ENCODE results near the gene SPEN.

DNA sequence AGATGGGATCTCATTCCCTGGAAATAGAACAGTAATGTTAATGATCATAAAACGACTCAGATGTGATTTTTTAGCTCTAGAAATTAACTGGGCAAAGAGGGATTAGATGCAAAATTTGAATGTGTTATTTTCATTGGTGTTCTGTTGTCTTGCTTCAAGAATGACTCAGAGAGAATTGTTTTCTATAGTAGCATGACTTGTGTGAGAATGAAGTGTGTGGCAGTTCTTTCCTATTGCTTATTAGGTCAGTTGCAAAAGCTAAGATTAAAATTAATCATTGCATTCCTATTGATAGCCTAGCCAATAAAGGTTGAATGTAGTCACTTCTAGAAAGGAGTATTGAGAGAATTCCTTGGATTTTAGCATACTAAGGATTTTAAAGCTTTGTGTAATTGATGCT lies 22.9 kb downstream of the SPEN start:
- TF ChIP-seq CTCF (optimal IDR thresholded peaks at IDR 0.05 in 1 of 3, IDR thresholded peaks at IDR 0.05 in 1 of 3, conservative IDR thresholded peaks at IDR 0.05 in 1 of 3; ENCODE audit: extremely low read depth in 1 of 3, insufficient read depth in 2 of 3, low read length in 3 of 3), result no peak
- no peak for TF ChIP-seq EZH2 (IDR thresholded peaks at IDR 0.05; ENCODE audit: low read length)

Data from keratinocyte (primary cell).